Body of pancreas (tissue), 4 donors: ENCODE data around the gene FCN3. TPM values are rescaled to one million over a fixed set of nuclear protein-coding genes. Genes with fewer than 3 reads are reported as not detected.

Source experiments
- ATAC-seq: fragments of 150-250 bp; one replicate; pipeline ENCODE4 v1.9.1; 2016
- DNase-seq, 4 donors: peaks; one replicate each; pipeline ENCODE4 v3.0.0-alpha.2; 2019
- H3K27ac ChIP-seq, 4 donors: fragments of 200-600 bp; sonication (generic); 1 replicate in 3 of 4; 2 replicates in 1 of 4; pipeline versions ENCODE4 v1.5.1 to v1.6.1; 2016 to 2019; ENCODE audit warnings: mild to moderate bottlenecking in 1 of 4, mixed read lengths in 1 of 4, moderate library complexity in 1 of 4
- H3K27me3 ChIP-seq, 2 donors: fragments of 200-600 bp; sonication (generic); one replicate each; pipeline ENCODE4 v1.6.0; 2016; ENCODE audit warnings: mild to moderate bottlenecking in 1 of 2
- H3K36me3 ChIP-seq, 2 donors: fragments of 200-600 bp; sonication (generic); replicated peaks in 1 of 2; 2 replicates each; pipeline ENCODE4 v1.5.1; 2016; ENCODE audit warnings: low read depth in 2 of 2; ENCODE audit not compliant: insufficient read depth in 1 of 2
- H3K4me1 ChIP-seq: fragments of 200-600 bp; sonication (generic); one replicate; pipeline ENCODE4 v1.6.0; 2016
- H3K4me3 ChIP-seq, 2 donors: fragments of 200-600 bp; sonication (generic); 1 replicate in 1 of 2; 2 replicates in 1 of 2; pipeline ENCODE4 v1.5.1; 2016 to 2019
- H3K9me3 ChIP-seq, 3 donors: fragments of 200-600 bp; sonication (generic); 1 replicate in 2 of 3; 2 replicates in 1 of 3; pipeline ENCODE4 v1.5.1; 2016
- POLR2A ChIP-seq, 3 donors: fragments of 450-650 bp; IDR thresholded peaks; one replicate each; pipeline ENCODE4 v1.6.1; 2016; ENCODE audit warnings: antibody characterized with exemption in 3 of 3, mild to moderate bottlenecking in 2 of 3
- WGBS, 2 donors: methylation state at CpG; one replicate each; pipeline ENCODE4 v1.1.5; 2017; 5-methylcytosine and 5-hydroxymethylcytosine counted together
- intact Hi-C: fragments of 100-400 bp; cut with DNase I; formaldehyde crosslinking; loops from one replicate; pipeline ENCODE4 v1.15.1; 2023
- total RNA-seq, 2 donors: library from RNA; depleted of rRNA; stranded (reverse); fragments of >200 nt; gene quantifications; one replicate each; pipeline ENCODE4 v1.1.0, GENCODE V29; 2016
- TF ChIP-seq, protein P1 (sequence below), 7 experiments: fragments of 450-650 bp in 4 of 7; fragments of 200-600 bp in 3 of 7; sonication (generic) in 3 of 7; IDR thresholded peaks; one replicate each; pipeline ENCODE4 v1.5.1; 2016 to 2019; ENCODE audit warnings: antibody characterized with exemption in 7 of 7

FCN3 gene
- total RNA-seq, 2 donors from 2014 or later: 1.3 to 1.6 TPM

DNA sequence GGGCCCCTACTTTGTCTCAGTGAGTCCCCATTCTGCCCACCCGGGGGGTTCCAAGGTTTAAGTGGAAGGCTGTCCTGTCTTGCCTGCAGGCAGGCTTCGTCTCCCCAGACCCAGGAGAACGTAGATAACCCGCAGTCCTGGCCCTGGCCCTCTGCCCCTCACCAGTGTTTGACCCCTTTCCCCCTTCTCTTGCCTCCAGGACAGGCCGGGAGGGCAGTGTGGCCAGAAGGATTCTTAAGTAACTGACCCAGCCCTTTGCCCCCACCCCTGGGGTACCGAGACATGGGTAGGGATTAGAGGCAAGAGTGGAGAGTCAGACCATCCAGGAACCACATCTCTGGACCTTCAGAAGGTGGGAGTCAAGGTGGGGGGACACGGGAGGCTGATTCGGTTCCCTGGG, 43.8 kb downstream of the FCN3 start:
- intact Hi-C loops: no loop called here
- H3K4me1 ChIP-seq: peaks cover 5% of the 10 kb centered on the region
- H3K4me3 ChIP-seq: no peak overlapping the region
- H3K27ac ChIP-seq: no peak overlapping the region
- no peaks in the 10 kb centered on the region for H3K9me3 ChIP-seq
- TF ChIP-seq POLR2A (IDR thresholded peaks at IDR 0.05): no peak
- TF ChIP-seq, protein P1, sequence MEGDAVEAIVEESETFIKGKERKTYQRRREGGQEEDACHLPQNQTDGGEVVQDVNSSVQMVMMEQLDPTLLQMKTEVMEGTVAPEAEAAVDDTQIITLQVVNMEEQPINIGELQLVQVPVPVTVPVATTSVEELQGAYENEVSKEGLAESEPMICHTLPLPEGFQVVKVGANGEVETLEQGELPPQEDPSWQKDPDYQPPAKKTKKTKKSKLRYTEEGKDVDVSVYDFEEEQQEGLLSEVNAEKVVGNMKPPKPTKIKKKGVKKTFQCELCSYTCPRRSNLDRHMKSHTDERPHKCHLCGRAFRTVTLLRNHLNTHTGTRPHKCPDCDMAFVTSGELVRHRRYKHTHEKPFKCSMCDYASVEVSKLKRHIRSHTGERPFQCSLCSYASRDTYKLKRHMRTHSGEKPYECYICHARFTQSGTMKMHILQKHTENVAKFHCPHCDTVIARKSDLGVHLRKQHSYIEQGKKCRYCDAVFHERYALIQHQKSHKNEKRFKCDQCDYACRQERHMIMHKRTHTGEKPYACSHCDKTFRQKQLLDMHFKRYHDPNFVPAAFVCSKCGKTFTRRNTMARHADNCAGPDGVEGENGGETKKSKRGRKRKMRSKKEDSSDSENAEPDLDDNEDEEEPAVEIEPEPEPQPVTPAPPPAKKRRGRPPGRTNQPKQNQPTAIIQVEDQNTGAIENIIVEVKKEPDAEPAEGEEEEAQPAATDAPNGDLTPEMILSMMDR (IDR thresholded peaks at IDR 0.05): no peak
- peaks cover 0 to 21% of the 10 kb centered on the region in 2 donors for H3K36me3 ChIP-seq
- H3K27me3 ChIP-seq: no peaks in the 10 kb centered on the region
- no peak for DNase-seq
- 81 to 83% methylated on average over 6 to 8 of the region's 8 CpGs for WGBS, 2 donors
- no peak for ATAC-seq

DNA sequence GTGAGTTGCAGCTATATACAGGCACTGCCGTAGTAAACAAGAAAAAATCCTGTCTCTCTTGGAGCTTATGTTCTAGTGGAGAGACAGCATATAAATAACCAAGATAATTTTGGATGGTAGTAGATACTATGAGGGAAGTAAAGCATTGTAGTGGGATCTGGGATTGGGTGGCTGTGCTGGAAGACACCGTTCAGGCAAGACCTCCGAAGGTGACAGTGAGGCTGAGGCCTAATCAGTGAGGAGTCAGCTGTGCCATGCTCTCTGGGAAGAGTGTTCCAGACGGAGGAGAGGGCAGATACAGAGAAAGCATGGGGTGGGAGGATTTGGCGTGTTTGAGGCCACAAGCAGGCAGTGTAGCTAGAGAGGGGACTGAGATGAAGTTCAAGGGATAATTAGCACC, 46.7 kb downstream of the FCN3 start:
- Histone ChIP-seq H3K4me1 (peaks cover 14% of the 10 kb centered on the region), H3K9me3 (no peaks in the 10 kb centered on the region), H3K4me3 (no peak overlapping the region), H3K27me3 (no peaks in the 10 kb centered on the region), H3K36me3 (peaks cover 0 to 8% of the 10 kb centered on the region in 2 donors), H3K27ac (no peak overlapping the region)
- ATAC-seq: no peak
- TF ChIP-seq, protein P1 (IDR thresholded peaks at IDR 0.05): no peak
- no peak for TF ChIP-seq POLR2A (IDR thresholded peaks at IDR 0.05)
- no peak for DNase-seq
- intact Hi-C loops: no loop called here
- 81 to 82% methylated on average over 5 of the region's 5 CpGs for WGBS, 2 donors

DNA sequence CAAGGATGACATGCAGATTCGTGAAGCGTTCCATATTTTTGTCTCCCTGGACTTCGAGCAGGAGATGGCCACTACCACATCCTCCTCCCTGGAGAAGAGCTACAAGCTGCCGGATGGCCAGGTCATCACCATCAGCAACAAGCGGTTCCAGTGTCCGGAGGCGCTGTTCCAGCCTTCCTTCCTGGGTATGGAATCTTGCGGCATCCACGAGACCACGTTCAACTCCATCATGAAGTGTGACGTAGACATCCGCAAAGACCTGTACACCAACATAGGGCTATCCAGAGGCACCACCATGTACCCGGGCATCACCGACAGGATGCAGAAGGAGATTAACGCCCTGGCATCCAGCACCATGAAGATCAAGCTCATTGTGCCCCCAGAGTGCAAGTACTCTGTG, 49.3 kb downstream of the FCN3 start:
- TF ChIP-seq POLR2A (IDR thresholded peaks at IDR 0.05): no peak
- TF ChIP-seq, protein P1 (IDR thresholded peaks at IDR 0.05): no peak
- no peak for DNase-seq
- H3K27me3 ChIP-seq: no peaks in the 10 kb centered on the region
- H3K36me3 ChIP-seq: peaks cover 0 to 3% of the 10 kb centered on the region in 2 donors
- intact Hi-C loops: no loop called here
- 82 to 88% methylated on average over 8 to 15 of the region's 15 CpGs for WGBS, 2 donors
- ATAC-seq: no peak
- H3K4me1 ChIP-seq: peaks cover 23% of the 10 kb centered on the region
- no peak overlapping the region for H3K4me3 ChIP-seq
- H3K27ac ChIP-seq: no peak overlapping the region
- no peaks in the 10 kb centered on the region for H3K9me3 ChIP-seq

DNA sequence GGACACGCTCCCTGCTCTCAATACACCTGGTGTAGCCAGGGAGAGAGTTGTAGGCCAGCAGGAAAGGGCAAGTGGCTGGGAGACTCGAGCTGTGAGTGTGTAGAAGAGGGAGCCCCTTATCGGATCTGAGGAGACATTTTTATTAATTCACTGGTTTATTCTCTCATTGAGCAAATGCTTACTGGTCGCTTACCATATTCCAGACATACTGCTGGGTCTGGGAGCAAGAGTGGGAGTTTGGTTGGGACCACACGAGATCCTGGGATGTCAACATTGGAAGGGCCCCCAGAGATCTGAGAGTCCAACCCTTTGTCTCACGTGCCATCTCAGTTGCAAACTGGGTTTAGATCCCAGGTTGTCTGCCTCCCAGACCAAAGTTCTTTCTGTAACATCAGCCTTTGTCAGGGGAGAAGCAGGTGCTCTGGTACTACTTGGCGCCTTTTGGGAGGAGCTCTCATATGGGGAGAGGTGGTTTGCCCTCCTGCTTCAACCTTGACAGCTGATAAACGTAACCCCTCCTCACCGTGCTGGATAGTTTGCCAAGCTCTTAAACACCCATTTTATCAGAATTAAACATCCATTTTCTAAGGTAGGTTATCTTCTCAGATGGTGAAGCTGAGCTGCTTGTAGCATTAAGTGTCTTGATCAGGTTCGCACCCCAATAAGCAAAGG, 51.9 kb downstream of the FCN3 start:
- TF ChIP-seq POLR2A (IDR thresholded peaks at IDR 0.05): peak in 1 of 3 donors; percentile 17
- TF ChIP-seq, protein P1 (IDR thresholded peaks at IDR 0.05): no peak
- peaks cover 23% of the 10 kb centered on the region for H3K4me1 ChIP-seq
- ATAC-seq (no peak), DNase-seq (no peak)
- peak overlapping the region; percentile 66 to 88 (median 79) for H3K27ac ChIP-seq
- no peaks in the 10 kb centered on the region for H3K9me3 ChIP-seq
- H3K4me3 ChIP-seq: peak overlapping the region; percentile 69 to 88
- H3K27me3 ChIP-seq: no peaks in the 10 kb centered on the region
- H3K36me3 ChIP-seq: peaks cover 0 to 3% of the 10 kb centered on the region in 2 donors
- intact Hi-C loops: no loop called here
- 6 to 12% methylated on average over 7 to 10 of the region's 10 CpGs for WGBS, 2 donors
